ENCODE results near the gene ATP9A.

GRCh38 chr20:51549474-51549873, 218.7 kb downstream of the ATP9A start:
- TF ChIP-seq CTCF (optimal IDR thresholded peaks at IDR 0.05 in 1 of 3, IDR thresholded peaks at IDR 0.05 in 1 of 3, conservative IDR thresholded peaks at IDR 0.05 in 1 of 3; ENCODE audit: extremely low read depth in 1 of 3, insufficient read depth in 2 of 3, low read length in 3 of 3): no peak
- no peak for TF ChIP-seq EZH2 (IDR thresholded peaks at IDR 0.05; ENCODE audit: low read length)
